HepG2 (cell line): Measurements from ENCODE around the gene MYO1B. TPM values are rescaled to one million over a fixed set of nuclear protein-coding genes. Genes with fewer than 3 reads are reported as not detected.

Experiments
- ATAC-seq: fragments of 200-7000 bp; cut with Tn5 transposase; 3 replicates; pipeline ENCODE4 v1.9.1; 2020; ENCODE audit warnings: mild to moderate bottlenecking, moderate library complexity
- BruUV-seq: library from RNA; stranded (reverse); fragments of 400-500 nt; replicated peaks from 2 replicates; lab custom pipeline; 2021; lab: Mats Ljungman, UMichigan
- CTCF ChIA-PET: fragments of 300-600 bp; formaldehyde crosslinking; extraction: SDS; loops from one replicate; lab custom pipeline; 2021; ENCODE audit warnings: low total read pairs, inconsistent platforms, low intra/inter-chr PET ratio; lab: Yijun Ruan, JAX
- POLR2A ChIA-PET: fragments of 350-600 bp; sonication (Branson Sonifier 250); formaldehyde crosslinking; loops from one replicate; lab custom pipeline; 2020; ENCODE audit warnings: antibody characterized with exemption, inconsistent platforms; lab: Yijun Ruan, JAX
- DNase-seq: peaks from one replicate; pipeline ENCODE4 v3.0.0-alpha.2; 2015; ENCODE audit warnings: low spot score
- FAIRE-seq: peaks from 3 replicates; lab custom pipeline; 2011; peaks lifted over from hg19 to GRCh38; lab: Jason Lieb, UNC
- H2AFZ ChIP-seq: one replicate; pipeline ENCODE4 v1.6.1; 2011; ENCODE audit warnings: low read length, inconsistent platforms
- H3K27ac ChIP-seq: fragments of 300-600 bp; 3 replicates; pipeline ENCODE4 v1.8.0; 2011; ENCODE audit warnings: mixed run types, mild to moderate bottlenecking, mixed read lengths, low read length, inconsistent platforms; ENCODE audit not compliant: insufficient read depth; ENCODE audit errors: extremely low read length
- H3K27me3 ChIP-seq, 2 experiments: fragments of 200-600 bp in 1 of 2; 2 replicates in 1 of 2; 3 replicates in 1 of 2; pipeline versions ENCODE4 v1.6.0 to v1.8.0; 2011; ENCODE audit warnings: low read length in 2 of 2, mild to moderate bottlenecking in 2 of 2, moderate library complexity in 2 of 2, inconsistent platforms in 1 of 2; ENCODE audit not compliant: insufficient read depth in 2 of 2, control insufficient read depth in 1 of 2
- H3K36me3 ChIP-seq, 2 experiments: fragments of 200-600 bp in 1 of 2; replicated peaks in 1 of 2; 2 replicates in 1 of 2; 3 replicates in 1 of 2; pipeline versions ENCODE4 v1.5.1 to v1.8.0; 2011; ENCODE audit warnings: low read length in 2 of 2, inconsistent platforms in 1 of 2; ENCODE audit not compliant: insufficient read depth in 2 of 2, control insufficient read depth in 1 of 2
- H3K4me1 ChIP-seq: 2 replicates; pipeline ENCODE4 v1.5.1; 2012; ENCODE audit warnings: low read length, inconsistent platforms; ENCODE audit not compliant: insufficient read depth
- H3K4me2 ChIP-seq: 2 replicates; pipeline ENCODE4 v1.6.0; 2011; ENCODE audit warnings: low read depth, low read length, inconsistent platforms
- H3K4me3 ChIP-seq, 3 experiments: fragments of 200-600 bp in 1 of 3; sonication (generic), shearing (Covaris generic) in 1 of 3; replicated peaks in 1 of 3; 2 replicates each; pipeline ENCODE4 v1.5.1; 2011 to 2016; ENCODE audit warnings: low read length in 3 of 3, inconsistent platforms in 2 of 3, low read depth in 2 of 3, mild to moderate bottlenecking in 2 of 3, control low read depth in 1 of 3, mixed read lengths in 1 of 3; ENCODE audit not compliant: insufficient read depth in 1 of 3
- H3K79me2 ChIP-seq: one replicate; pipeline ENCODE4 v1.6.1; 2011; ENCODE audit warnings: low read length, inconsistent platforms; ENCODE audit not compliant: insufficient read depth
- H3K9ac ChIP-seq: 2 replicates; pipeline ENCODE4 v1.6.0; 2011; ENCODE audit warnings: mild to moderate bottlenecking, low read depth, low read length, inconsistent platforms; ENCODE audit not compliant: insufficient read depth
- H3K9me3 ChIP-seq: 2 replicates; pipeline ENCODE4 v1.5.1; 2012; ENCODE audit warnings: mild to moderate bottlenecking, low read length
- H4K20me1 ChIP-seq: 2 replicates; pipeline ENCODE4 v1.6.0; 2011; ENCODE audit warnings: inconsistent platforms, mild to moderate bottlenecking, low read length, moderate library complexity; ENCODE audit not compliant: insufficient read depth
- BRF2 ChIP-seq: sonication (generic); formaldehyde crosslinking; IDR thresholded peaks from 2 replicates; pipeline ENCODE4 v1.8.1; 2022; ENCODE audit warnings: mild to moderate bottlenecking, missing genetic modification reagents
- DPF2 ChIP-seq: sonication (generic); formaldehyde crosslinking; IDR thresholded peaks from 2 replicates; pipeline ENCODE4 v1.4.0; 2020; ENCODE audit warnings: mild to moderate bottlenecking, low read depth, missing genetic modification reagents, borderline replicate concordance
- ELF1 ChIP-seq: sonication (generic); formaldehyde crosslinking; IDR thresholded peaks from 2 replicates; pipeline ENCODE4 v1.4.0; 2020; ENCODE audit warnings: missing genetic modification reagents
- HMG20B ChIP-seq: conservative IDR thresholded peaks from 2 replicates; pipeline ENCODE4 v1.6.1; 2016; ENCODE audit warnings: missing genetic modification reagents, missing compliant biosample characterization
- KMT2A ChIP-seq: sonication (generic); formaldehyde crosslinking; IDR thresholded peaks from 2 replicates; pipeline ENCODE4 v1.4.0; 2020; ENCODE audit warnings: missing genetic modification reagents
- NR1H2 ChIP-seq: sonication (generic); formaldehyde crosslinking; IDR thresholded peaks from 2 replicates; pipeline ENCODE4 v1.8.1; 2022; ENCODE audit warnings: low read depth, missing genetic modification reagents, borderline replicate concordance
- TAF1 ChIP-seq: sonication (generic); formaldehyde crosslinking; IDR thresholded peaks from 2 replicates; pipeline ENCODE4 v1.4.0; 2020; ENCODE audit warnings: missing genetic modification reagents
- ZNF180 ChIP-seq: sonication (generic); formaldehyde crosslinking; IDR thresholded peaks from 2 replicates; pipeline ENCODE4 v1.4.0; 2020; ENCODE audit warnings: low read depth, missing genetic modification reagents, borderline replicate concordance
- ZNF530 ChIP-seq: sonication (generic); formaldehyde crosslinking; IDR thresholded peaks from 2 replicates; pipeline ENCODE4 v1.5.0; 2020; ENCODE audit warnings: low read depth, mild to moderate bottlenecking, missing genetic modification reagents
- ZNF589 ChIP-seq: sonication (generic); formaldehyde crosslinking; conservative IDR thresholded peaks from 2 replicates; pipeline ENCODE4 v1.8.0; 2022; ENCODE audit warnings: mild to moderate bottlenecking, moderate library complexity, missing genetic modification reagents
- ZNF660 ChIP-seq: sonication (generic); formaldehyde crosslinking; IDR thresholded peaks from 2 replicates; pipeline ENCODE4 v1.5.1; 2020; ENCODE audit warnings: mild to moderate bottlenecking, low read depth, missing genetic modification reagents, borderline replicate concordance
- WGBS: methylation state at CpG from one replicate; pipeline ENCODE4 v1.1.6; 2017; ENCODE audit warnings: low lambda C conversion rate; 5-methylcytosine and 5-hydroxymethylcytosine counted together
- in situ Hi-C: cut with HindIII; loops from 2 replicates; pipeline ENCODE4 v1.10.0; 2017; ENCODE audit warnings: low pct_unique_long_range_greater_than_20kb; ENCODE audit not compliant: extremely low pct_ligation_motif_present
- intact Hi-C: fragments of 100-400 bp; cut with micrococcal nuclease; formaldehyde crosslinking; loops from one replicate; pipeline ENCODE4 v1.10.0; 2022; ENCODE audit not compliant: unreplicated experiment
- polyA plus RNA-seq, 8 experiments: library from polyadenylated mRNA; depleted of rRNA in 3 of 8; stranded (reverse) in 7 of 8; unstranded in 1 of 8; fragments of >200 nt; fragmentation: Illumina TruSeq in 4 of 8; extraction: Trizol in 4 of 8; gene quantifications; 2 replicates each; pipeline versions ENCODE4 v1.2.1 to v1.2.3, GENCODE V29; 2011 to 2016; ENCODE audit warnings: low read depth in 4 of 8, missing spikeins in 1 of 8, mixed read lengths in 1 of 8; ENCODE audit not compliant: insufficient read depth in 1 of 8
- total RNA-seq, 5 experiments: library from RNA; depleted of rRNA; stranded (reverse); fragments of >200 nt; fragmentation: Illumina TruSeq; extraction: Trizol; gene quantifications; 2 replicates each; pipeline ENCODE4 v1.2.3, GENCODE V29; 2016; ENCODE audit warnings: low read depth in 1 of 5

MYO1B gene
- total and polyA plus RNA-seq, 2 of the 13 experiments (the other 11 are each of a cell fraction or from before 2014, with no cell fraction given) = 36.9 to 89.8 TPM

GRCh38 chr2:191365089-191365488 lies 119.9 kb downstream of the MYO1B start:
- CTCF ChIA-PET = no interaction called here
- Histone ChIP-seq H3K9ac (no peak overlapping the region), H3K27ac (no peak overlapping the region), H4K20me1 (no peaks in the 10 kb centered on the region), H3K9me3 (no peaks in the 10 kb centered on the region), H3K27me3 (no peaks in the 10 kb centered on the region), H3K79me2 (no peaks in the 10 kb centered on the region), H3K4me1 (no peaks in the 10 kb centered on the region), H3K36me3 (peaks cover 28 to 74% of the 10 kb centered on the region in 2 experiments), H2AFZ (no peak overlapping the region), H3K4me2 (no peak overlapping the region), H3K4me3 (no peak overlapping the region)
- in situ Hi-C loops = no loop called here
- DNase-seq (no peak), FAIRE-seq (no peak), ATAC-seq (no peak)
- WGBS = 97% methylated on average over 2 of the region's 2 CpGs
- intact Hi-C loops = no loop called here
- TF ChIP-seq NR1H2 (CRISPR knock-in tag) = no peak
- no peak for TF ChIP-seq ZNF589
- TF ChIP-seq BRF2 (CRISPR knock-in tag) = no peak
- TF ChIP-seq ELF1 (CRISPR knock-in tag) = no peak
- no peak for TF ChIP-seq KMT2A (CRISPR knock-in tag)
- no peak for TF ChIP-seq TAF1
- TF ChIP-seq ZNF180 (CRISPR knock-in tag) = no peak
- TF ChIP-seq DPF2 = no peak
- no peak for TF ChIP-seq ZNF530
- POLR2A ChIA-PET = no interaction called here
- no TSS peak for BruUV-seq

- BruUV-seq = no TSS peak
- POLR2A ChIA-PET = no interaction called here
- Histone ChIP-seq H2AFZ (no peak overlapping the region), H3K4me3 (no peak overlapping the region), H3K9me3 (no peaks in the 10 kb centered on the region), H3K9ac (no peak overlapping the region), H3K79me2 (no peaks in the 10 kb centered on the region), H3K36me3 (peaks cover 25 to 76% of the 10 kb centered on the region in 2 experiments), H3K4me2 (no peak overlapping the region), H3K4me1 (no peaks in the 10 kb centered on the region), H4K20me1 (no peaks in the 10 kb centered on the region), H3K27ac (no peak overlapping the region), H3K27me3 (no peaks in the 10 kb centered on the region)
- WGBS = 94% methylated on average over 1 of the region's 1 CpG
- FAIRE-seq (no peak), ATAC-seq (no peak), DNase-seq (no peak)
- in situ Hi-C loops (no loop called here), intact Hi-C loops (no loop called here)
- CTCF ChIA-PET = no interaction called here
- no peak for TF ChIP-seq ZNF660 (CRISPR knock-in tag)
- no peak for TF ChIP-seq HMG20B
Observed at GRCh38 chr2:191366199-191366598, 121.0 kb downstream of the MYO1B start.
